Trophoblast cell (in vitro differentiated cells and primary cell): ENCODE measurements around the gene CALB2.

ENCODE experiments used
- DNase-seq, 2 donors: peaks; one replicate each; pipeline ENCODE4 v3.0.0-alpha.2; 2016
- H2AFZ ChIP-seq: 2 replicates; pipeline ENCODE4 v1.6.1; 2013; ENCODE audit warnings: low read length, moderate library complexity, mild to moderate bottlenecking; ENCODE audit not compliant: insufficient read depth, poor library complexity
- H2AK5ac ChIP-seq: 2 replicates; pipeline ENCODE4 v1.6.1; 2013; ENCODE audit warnings: mild to moderate bottlenecking, low read length
- H2BK120ac ChIP-seq: 2 replicates; pipeline ENCODE4 v1.6.1; 2013; ENCODE audit warnings: low read length, mild to moderate bottlenecking, moderate library complexity; ENCODE audit not compliant: insufficient read depth, poor library complexity
- H2BK12ac ChIP-seq: 2 replicates; pipeline ENCODE4 v1.6.1; 2013; ENCODE audit warnings: mild to moderate bottlenecking, low read length, moderate library complexity
- H2BK5ac ChIP-seq: 2 replicates; pipeline ENCODE4 v1.6.1; 2013; ENCODE audit warnings: low read length, low read depth, moderate library complexity, mild to moderate bottlenecking; ENCODE audit not compliant: poor library complexity
- H3K14ac ChIP-seq: 2 replicates; pipeline ENCODE4 v1.6.1; 2013; ENCODE audit warnings: mild to moderate bottlenecking, low read length
- H3K18ac ChIP-seq: 2 replicates; pipeline ENCODE4 v1.6.1; 2013; ENCODE audit warnings: mild to moderate bottlenecking, low read length
- H3K23ac ChIP-seq: 2 replicates; pipeline ENCODE4 v1.6.1; 2013; ENCODE audit warnings: low read length
- H3K27ac ChIP-seq: 2 replicates; pipeline ENCODE4 v1.5.1; 2013; ENCODE audit warnings: low read depth, mild to moderate bottlenecking, inconsistent platforms, low read length, moderate library complexity
- H3K27me3 ChIP-seq: 2 replicates; pipeline ENCODE4 v1.6.1; 2013; ENCODE audit warnings: inconsistent platforms, mild to moderate bottlenecking, low read length, moderate library complexity; ENCODE audit not compliant: insufficient read depth
- H3K36me3 ChIP-seq, 2 experiments: 1 replicate in 1 of 2; 2 replicates in 1 of 2; pipeline ENCODE4 v1.6.1; 2013; ENCODE audit warnings: low read length in 2 of 2, mild to moderate bottlenecking in 2 of 2, moderate library complexity in 1 of 2; ENCODE audit not compliant: insufficient read depth in 2 of 2, control insufficient read depth in 1 of 2
- H3K4ac ChIP-seq: 2 replicates; pipeline ENCODE4 v1.6.1; 2013; ENCODE audit warnings: low read depth, mild to moderate bottlenecking, low read length, moderate library complexity
- H3K4me1 ChIP-seq, 2 experiments: 1 replicate in 1 of 2; 2 replicates in 1 of 2; pipeline ENCODE4 v1.6.1; 2013; ENCODE audit warnings: low read length in 2 of 2, mild to moderate bottlenecking in 2 of 2, moderate library complexity in 1 of 2; ENCODE audit not compliant: insufficient read depth in 2 of 2, control insufficient read depth in 1 of 2
- H3K4me2 ChIP-seq: 2 replicates; pipeline ENCODE4 v1.6.1; 2013; ENCODE audit warnings: inconsistent platforms, mild to moderate bottlenecking, low read length, moderate library complexity
- H3K4me3 ChIP-seq: 2 replicates; pipeline ENCODE4 v1.5.1; 2013; ENCODE audit warnings: mild to moderate bottlenecking, low read depth, low read length, inconsistent platforms
- H3K79me1 ChIP-seq: one replicate; pipeline ENCODE4 v1.6.1; 2013; ENCODE audit warnings: low read length
- H3K79me2 ChIP-seq: 2 replicates; pipeline ENCODE4 v1.6.1; 2013; ENCODE audit warnings: low read length, mild to moderate bottlenecking; ENCODE audit not compliant: control insufficient read depth, insufficient read depth, poor library complexity
- H3K9ac ChIP-seq: 2 replicates; pipeline ENCODE4 v1.6.1; 2013; ENCODE audit warnings: mild to moderate bottlenecking, low read length
- H3K9me3 ChIP-seq: 2 replicates; pipeline ENCODE4 v1.6.1; 2013; ENCODE audit warnings: low read depth, mild to moderate bottlenecking, control low read depth, inconsistent platforms, low read length; ENCODE audit not compliant: insufficient read depth
- H4K12ac ChIP-seq: 2 replicates; pipeline ENCODE4 v1.6.1; 2013; ENCODE audit warnings: low read depth, mild to moderate bottlenecking, low read length, moderate library complexity
- H4K8ac ChIP-seq: 2 replicates; pipeline ENCODE4 v1.6.1; 2013; ENCODE audit warnings: low read depth, mild to moderate bottlenecking, low read length, moderate library complexity
- H4K91ac ChIP-seq: one replicate; pipeline ENCODE4 v1.6.1; 2013; ENCODE audit warnings: low read depth, mild to moderate bottlenecking, low read length, moderate library complexity
- WGBS: extraction: QIAGEN DNeasy Blood & Tissue Kit; methylation state at CpG from one replicate; pipeline ENCODE4 v1.1.7; 2013; ENCODE audit warnings: missing lambda C conversion rate; ENCODE audit not compliant: insufficient read length, insufficient coverage; ENCODE audit errors: extremely low coverage; 5-methylcytosine and 5-hydroxymethylcytosine counted together

CALB2 gene

GRCh38 chr16:71360378-71360777, 1.9 kb downstream of the CALB2 start:
- Histone ChIP-seq H3K27me3 (no peaks in the 10 kb centered on the region), H3K79me2 (no peaks in the 10 kb centered on the region), H3K23ac (no peak overlapping the region), H4K12ac (no peak overlapping the region), H3K4me3 (no peak overlapping the region), H2AFZ (no peak overlapping the region), H2BK5ac (no peak overlapping the region), H3K4me2 (no peak overlapping the region), H3K27ac (no peak overlapping the region), H3K4me1 (peaks cover 0 to 9% of the 10 kb centered on the region in 2 experiments), H4K8ac (no peak overlapping the region), H4K91ac (no peak overlapping the region), H3K79me1 (no peaks in the 10 kb centered on the region), H3K9ac (no peak overlapping the region), H3K4ac (no peak overlapping the region), H3K18ac (no peak overlapping the region), H2BK120ac (no peak overlapping the region), H2BK12ac (no peak overlapping the region), H3K36me3 (no peaks in the 10 kb centered on the region), H2AK5ac (no peak overlapping the region), H3K14ac (no peak overlapping the region), H3K9me3 (no peaks in the 10 kb centered on the region)
- peak; percentile 69 to 82 for DNase-seq
- no CpG with 5 or more reads among the region's 2 CpGs for WGBS

DNA sequence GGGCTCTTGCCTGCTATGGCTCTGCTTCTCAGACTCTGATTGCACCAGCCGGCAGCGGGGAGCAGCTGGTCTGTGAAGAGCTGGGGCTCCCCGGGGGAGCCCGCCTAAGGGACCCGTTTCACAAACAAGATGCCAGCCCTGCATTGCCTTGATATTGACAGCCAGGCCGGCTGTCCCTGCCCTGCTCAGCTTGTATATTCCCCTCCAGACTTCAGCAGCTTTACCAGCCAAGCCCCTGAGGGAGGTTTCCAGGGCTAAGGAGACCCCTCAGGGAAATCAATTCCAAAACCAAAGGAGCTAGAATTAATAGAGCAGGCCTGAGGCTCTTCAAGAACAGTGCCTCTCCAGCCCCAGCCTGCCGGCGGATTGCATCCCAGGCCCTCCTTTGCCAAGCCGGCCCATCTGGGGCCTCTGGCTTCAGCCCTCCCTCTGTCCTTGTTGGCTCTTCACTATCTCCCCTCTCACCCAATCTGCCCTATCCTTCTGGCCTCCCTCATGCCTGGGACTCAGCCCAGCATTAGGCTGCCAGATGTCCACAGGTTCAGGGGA, 5.7 kb downstream of the CALB2 start:
- Histone ChIP-seq H3K9ac (no peak overlapping the region), H3K79me1 (no peaks in the 10 kb centered on the region), H3K79me2 (no peaks in the 10 kb centered on the region), H3K23ac (no peak overlapping the region), H3K4me1 (peaks cover 0 to 2% of the 10 kb centered on the region in 2 experiments), H3K27ac (no peak overlapping the region), H3K36me3 (no peaks in the 10 kb centered on the region), H3K14ac (no peak overlapping the region), H4K91ac (no peak overlapping the region), H3K27me3 (no peaks in the 10 kb centered on the region), H3K4ac (no peak overlapping the region), H2AK5ac (no peak overlapping the region), H3K9me3 (no peaks in the 10 kb centered on the region), H2AFZ (no peak overlapping the region), H4K12ac (no peak overlapping the region), H3K4me3 (no peak overlapping the region), H3K18ac (no peak overlapping the region), H2BK12ac (no peak overlapping the region), H2BK5ac (no peak overlapping the region), H3K4me2 (no peak overlapping the region), H4K8ac (no peak overlapping the region), H2BK120ac (no peak overlapping the region)
- DNase-seq, result no peak
- WGBS, result no CpG with 5 or more reads among the region's 9 CpGs

DNA sequence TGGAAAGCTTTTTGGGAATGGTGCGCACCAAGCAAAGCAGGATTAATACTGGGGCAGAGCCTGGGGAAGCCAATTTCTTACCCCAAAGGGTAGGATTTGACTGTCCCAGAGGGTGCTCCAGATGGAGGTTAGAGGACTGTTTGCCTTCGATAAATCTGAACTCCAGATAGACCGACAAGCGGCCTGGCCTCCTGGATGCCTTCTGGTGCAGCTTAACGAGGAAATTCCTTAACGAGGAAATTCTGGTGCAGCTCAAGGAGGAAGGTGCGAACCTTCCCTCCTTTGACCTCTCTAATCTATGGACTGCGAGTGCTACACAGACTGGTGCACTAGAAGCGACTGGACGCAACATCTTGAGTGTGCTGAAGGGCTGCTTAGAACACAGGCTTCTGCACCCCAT, 6.5 kb downstream of the CALB2 start:
- Histone ChIP-seq H3K18ac (no peak overlapping the region), H3K9ac (no peak overlapping the region), H3K4me1 (peaks cover 0 to under 1% of the 10 kb centered on the region in 2 experiments), H2BK5ac (no peak overlapping the region), H4K12ac (no peak overlapping the region), H3K14ac (no peak overlapping the region), H3K36me3 (no peaks in the 10 kb centered on the region), H4K8ac (no peak overlapping the region), H2AK5ac (no peak overlapping the region), H4K91ac (no peak overlapping the region), H2AFZ (no peak overlapping the region), H3K4ac (no peak overlapping the region), H3K23ac (no peak overlapping the region), H3K4me2 (no peak overlapping the region), H3K27me3 (no peaks in the 10 kb centered on the region), H2BK12ac (no peak overlapping the region), H2BK120ac (no peak overlapping the region), H3K79me2 (no peaks in the 10 kb centered on the region), H3K27ac (no peak overlapping the region), H3K4me3 (no peak overlapping the region), H3K79me1 (no peaks in the 10 kb centered on the region), H3K9me3 (no peaks in the 10 kb centered on the region)
- WGBS, result no CpG with 5 or more reads among the region's 10 CpGs
- DNase-seq, result no peak

GRCh38 chr16:71367241-71367976, 8.9 kb downstream of the CALB2 start:
- Histone ChIP-seq H2BK12ac (no peak overlapping the region), H3K79me2 (no peaks in the 10 kb centered on the region), H3K4ac (no peak overlapping the region), H3K36me3 (no peaks in the 10 kb centered on the region), H4K12ac (no peak overlapping the region), H4K8ac (no peak overlapping the region), H3K14ac (no peak overlapping the region), H3K27me3 (no peaks in the 10 kb centered on the region), H3K9ac (no peak overlapping the region), H4K91ac (no peak overlapping the region), H3K23ac (no peak overlapping the region), H3K27ac (no peak overlapping the region), H3K4me2 (no peak overlapping the region), H3K79me1 (no peaks in the 10 kb centered on the region), H3K4me1 (no peaks in the 10 kb centered on the region), H3K9me3 (no peaks in the 10 kb centered on the region), H2BK5ac (no peak overlapping the region), H3K4me3 (no peak overlapping the region), H2BK120ac (no peak overlapping the region), H3K18ac (no peak overlapping the region), H2AK5ac (no peak overlapping the region), H2AFZ (no peak overlapping the region)
- peak; percentile 52 to 69 for DNase-seq
- WGBS, result no CpG with 5 or more reads among the region's 12 CpGs
